HS-5 (cell line): ENCODE results near the gene ASMT.
"Not testable (repeated sequence)": the region's sequence is repeated elsewhere in the genome, so short reads cannot be mapped to it uniquely, and the experiment has no call there.

ENCODE experiments used
- DNase-seq: peaks from one replicate; pipeline ENCODE4 v3.0.0-alpha.2; 2012; ENCODE audit warnings: low read depth

The ASMT gene

DNA sequence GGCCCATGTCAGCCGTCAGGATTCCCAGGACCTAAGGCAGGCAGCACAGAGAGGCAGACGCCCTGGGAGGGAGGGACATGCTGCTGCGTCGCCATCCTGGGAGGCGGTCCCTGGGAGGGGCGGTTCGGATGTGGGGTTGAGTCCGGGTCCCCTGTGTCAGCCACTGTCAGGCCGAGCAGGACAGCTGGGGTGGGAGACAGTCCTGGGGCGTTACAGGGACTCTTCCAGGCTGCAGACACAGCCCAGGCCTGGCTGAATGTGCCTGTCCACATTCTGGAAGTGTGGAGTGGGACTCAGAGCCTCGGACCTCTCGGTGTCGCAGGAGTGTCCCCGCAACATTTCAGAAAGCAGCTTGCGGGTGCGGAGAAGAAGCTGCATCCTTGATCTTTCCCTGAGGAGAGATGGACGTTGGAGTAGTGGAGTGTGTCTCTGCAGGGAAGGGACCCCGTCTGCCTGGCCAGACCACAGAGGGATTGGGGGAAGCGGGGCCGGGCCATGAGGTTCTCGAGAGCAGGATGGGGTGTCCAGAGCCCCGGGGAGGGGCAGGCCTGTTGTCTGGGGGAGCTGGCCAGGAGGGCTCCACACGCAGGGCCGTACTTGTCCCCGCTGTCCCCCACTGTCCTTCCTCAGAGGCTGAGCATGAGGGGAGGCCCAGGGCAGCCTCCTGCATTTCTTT lies 17.4 kb upstream of the ASMT start:
- DNase-seq: no peak

DNA sequence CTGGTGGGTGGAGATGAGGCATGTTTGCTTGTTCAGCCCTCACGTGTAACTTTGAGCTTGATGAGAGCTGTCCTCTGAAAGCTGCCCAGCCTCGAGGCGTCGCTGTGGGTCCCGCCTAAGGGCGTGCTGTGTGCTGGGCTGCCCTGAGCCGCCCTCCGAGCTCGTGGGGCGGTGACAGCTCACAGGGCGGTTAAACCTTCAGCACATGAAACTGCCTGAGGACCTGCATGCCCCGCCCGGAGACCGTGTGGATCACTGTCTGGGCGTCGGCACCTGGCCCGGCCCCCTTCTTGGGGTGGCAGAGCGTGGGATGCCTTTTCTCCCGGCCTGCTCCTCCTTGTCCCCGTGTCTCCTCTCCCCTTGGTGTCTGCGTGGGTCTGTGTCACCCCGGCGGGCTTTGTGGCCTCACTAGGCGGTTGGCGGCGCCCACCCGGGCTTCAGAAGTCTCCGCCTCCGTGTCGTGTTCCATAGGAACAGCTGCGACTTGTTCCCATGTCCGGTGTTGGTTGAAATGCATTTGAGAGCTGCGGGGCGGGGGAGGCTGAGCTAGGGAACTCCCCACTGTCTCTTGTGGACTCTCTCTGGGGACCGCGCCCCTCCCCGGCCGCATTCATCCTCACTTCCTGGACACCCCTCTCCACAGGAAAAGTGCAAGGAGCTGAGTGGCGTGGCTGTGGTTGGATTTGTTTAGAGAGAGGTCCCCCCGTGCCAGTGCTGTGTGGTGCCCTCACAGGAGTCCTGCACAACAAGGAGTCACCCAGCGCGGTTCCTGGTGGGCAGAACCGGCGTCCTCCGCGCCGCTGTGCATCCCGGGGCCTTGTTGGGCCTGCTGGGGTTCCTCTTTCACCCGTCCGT lies 16.6 kb upstream of the ASMT start:
- no peak for DNase-seq

DNA sequence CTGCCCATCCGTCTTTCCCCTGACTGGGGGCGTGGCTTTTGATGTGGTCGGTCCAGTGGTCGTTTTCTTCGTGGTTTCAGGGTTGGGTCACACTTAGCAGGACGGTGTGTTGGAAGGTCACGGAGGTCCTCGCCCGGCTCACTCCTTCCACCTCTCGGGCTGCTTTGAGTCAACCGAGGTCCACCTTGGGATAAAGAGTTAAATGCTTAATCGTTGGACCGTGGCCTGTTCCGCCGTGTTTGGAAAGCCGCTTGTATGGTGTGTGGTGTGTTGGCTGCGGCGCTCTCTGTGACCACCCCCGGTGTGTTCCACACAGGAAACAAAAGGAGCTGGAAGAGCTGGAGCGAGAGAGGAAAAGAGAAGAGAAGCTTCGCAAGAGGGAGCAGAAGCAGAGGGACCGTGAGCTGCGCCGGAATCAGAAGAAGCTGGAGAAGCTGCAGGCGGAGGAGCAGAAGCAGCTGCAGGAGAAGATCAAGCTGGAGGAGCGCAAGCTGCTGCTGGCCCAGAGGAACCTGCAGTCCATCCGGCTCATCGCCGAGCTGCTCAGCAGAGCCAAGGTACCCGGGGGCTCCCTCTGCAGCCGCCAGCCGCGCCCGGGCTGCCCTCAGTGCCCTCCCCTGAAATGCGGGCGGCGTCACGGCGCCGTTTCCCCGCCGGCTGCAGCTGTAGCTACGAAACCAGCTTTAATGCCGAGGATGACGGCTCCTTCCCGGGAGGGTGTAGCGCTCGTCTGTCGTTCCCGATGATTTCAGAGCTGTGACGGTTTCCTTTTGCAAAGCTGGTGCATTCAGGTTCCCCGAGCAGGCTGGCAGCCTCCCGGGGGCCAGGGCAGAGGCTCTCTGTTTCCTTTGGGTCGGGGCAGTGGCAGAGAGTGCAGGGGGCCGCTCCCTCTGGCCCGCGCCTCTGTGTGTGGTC lies 15.7 kb upstream of the ASMT start:
- no peak for DNase-seq

DNA sequence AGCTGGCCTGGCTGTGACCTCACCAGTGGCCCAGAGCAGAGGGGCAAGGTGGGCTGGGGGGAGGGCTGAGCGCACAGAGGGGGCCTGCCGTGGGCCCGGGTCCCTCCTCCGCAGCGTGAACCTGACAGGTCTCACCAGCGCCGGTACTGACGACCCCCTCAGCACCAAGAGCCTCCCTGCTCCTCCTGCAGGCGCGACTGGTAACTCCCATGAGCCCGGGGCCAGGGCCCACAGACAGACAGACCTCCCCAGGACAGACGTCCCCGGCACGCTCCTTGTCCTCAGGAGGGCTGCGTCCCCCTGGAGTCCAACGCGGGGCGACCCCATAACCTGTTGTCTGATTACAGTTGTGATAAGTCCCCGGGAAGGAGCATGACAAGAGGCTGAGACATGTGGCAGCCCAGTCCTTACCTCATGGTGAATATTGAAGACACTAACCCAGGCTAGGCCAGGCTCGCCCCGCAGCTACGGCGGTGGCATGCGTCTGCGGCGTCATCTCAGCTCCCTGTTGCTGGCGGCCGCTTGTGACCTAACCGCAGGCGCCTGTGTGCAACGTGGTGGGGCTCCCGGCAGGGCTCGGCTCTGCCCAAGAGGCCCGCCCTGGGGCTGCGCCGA lies 15.0 kb upstream of the ASMT start:
- no peak for DNase-seq

DNA sequence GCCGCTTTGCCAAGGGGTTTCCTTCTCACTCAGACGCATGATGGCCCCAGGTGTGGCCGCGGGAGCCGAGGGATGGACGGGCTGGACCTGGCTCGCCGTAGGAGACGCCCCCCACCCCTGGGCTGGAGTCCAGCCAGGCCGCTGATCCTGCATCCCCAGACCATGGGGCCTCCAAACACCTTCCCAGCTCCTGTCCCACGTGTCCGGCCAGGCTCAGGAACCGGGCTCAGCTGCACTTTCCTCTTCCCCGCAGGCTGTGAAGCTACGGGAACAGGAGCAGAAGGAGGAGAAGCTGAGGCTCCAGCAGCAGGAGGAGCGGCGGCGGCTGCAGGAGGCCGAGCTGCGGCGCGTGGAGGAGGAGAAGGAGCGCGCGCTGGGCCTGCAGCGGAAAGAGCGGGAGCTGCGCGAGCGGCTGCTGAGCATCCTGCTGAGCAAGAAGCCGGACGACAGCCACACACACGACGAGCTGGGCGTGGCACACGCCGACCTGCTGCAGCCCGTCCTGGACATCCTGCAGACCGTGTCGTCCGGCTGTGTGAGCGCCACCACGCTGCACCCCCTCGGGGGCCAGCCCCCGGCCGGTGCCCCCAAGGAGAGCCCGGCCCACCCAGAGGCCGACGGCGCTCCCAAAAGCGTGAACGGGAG lies 14.3 kb upstream of the ASMT start:
- no peak for DNase-seq

DNA sequence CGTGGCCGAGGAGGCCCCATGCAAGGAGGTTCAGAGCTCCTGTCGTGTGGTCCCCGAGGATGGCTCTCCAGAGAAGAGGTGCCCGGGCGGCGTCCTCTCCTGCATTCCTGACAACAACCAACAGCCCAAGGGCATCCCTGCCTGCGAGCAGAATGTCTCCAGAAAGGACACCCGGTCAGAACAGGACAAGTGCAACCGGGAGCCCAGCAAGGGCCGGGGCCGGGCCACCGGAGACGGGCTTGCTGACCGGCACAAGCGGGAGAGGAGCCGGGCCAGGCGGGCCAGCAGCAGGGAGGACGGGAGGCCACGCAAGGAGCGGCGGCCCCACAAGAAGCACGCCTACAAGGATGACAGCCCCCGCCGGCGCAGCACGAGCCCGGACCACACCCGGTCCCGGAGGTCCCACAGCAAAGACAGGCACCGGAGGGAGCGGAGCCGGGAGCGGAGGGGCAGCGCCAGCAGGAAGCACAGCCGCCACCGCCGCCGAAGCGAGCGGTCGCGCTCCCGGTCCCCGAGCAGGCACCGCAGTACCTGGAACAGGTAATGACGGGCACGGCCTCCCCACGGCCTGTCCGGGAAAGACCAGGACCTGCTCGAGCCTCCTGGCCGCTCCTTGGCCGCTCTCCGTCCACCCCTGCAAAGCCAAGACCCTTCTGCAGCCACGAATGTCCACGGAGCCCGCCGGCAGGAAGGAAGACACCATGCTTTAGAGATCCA lies 13.7 kb upstream of the ASMT start:
- no peak for DNase-seq

DNA sequence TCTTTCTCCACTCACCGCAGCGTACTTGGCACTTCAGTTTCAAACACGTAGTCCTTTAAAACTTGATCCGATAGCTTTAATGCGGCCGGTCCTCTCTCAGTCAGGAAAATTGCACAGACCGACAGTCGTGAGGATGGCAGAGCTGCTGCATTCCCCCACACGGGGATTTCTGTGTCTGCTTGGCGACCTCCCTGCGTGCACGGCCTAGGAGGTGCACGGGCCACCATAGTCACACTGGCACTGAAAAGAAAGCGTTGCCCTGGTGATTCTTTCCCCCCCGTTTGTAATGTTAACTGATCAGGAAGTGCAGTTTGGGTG lies 13.1 kb upstream of the ASMT start:
- DNase-seq: no peak

DNA sequence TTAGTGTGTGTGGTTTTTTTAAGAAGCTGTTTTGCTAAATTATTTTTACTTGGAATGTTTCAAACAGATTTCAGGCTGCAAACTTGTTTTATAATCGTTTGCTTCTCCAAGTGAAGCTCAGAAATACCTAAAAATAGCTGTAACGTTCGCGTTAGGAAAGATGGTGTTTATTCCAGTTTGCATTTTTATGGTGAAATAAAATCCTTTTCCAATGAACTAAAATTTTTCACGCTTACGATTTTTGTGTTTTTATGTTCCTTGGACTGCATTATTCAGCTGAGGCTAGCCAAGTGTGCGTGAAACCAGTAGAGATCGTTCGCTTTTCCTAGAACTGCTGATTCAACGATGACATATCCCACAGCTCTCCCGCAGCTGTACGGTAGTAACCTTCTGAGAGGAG lies 12.6 kb upstream of the ASMT start:
- DNase-seq: no peak

DNA sequence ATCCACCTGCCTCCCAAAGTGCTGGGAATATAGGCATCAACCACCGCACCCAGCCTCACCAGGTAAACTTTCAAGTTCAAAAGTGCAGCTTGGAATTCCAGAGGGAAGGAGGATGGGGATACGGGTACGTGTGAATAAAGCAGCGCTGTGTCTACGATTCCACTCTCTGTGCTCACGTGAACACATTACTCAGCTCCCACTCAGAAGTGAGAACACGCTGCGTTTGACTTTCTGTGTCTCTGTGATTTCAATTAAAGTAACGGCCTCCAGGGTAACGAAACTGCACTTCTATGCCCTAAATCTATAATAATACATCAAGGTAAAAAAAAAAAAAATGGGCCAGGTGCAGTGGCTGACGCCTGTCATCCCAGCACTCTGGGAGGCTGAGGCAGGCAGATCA lies 8.4 kb upstream of the ASMT start:
- DNase-seq: no peak

DNA sequence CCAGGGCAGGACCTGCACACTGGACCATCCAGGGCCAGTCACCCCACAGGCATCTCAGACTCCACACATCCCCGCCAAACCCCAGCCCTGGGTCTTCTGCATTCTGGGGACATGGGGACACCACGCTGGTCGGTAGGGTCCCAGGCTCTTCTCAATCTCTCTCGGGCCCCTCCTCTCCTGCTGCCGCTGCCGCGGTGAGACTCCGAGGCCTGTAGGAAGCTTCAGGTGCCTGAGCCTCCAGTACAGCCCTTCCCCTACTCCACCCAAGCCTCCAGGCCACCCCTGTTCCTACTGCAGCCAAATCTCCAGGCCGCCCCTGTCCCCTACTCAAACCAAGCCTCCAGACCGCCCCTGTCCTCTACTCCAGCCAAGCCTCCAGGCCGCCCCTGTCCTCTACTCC lies 5.5 kb upstream of the ASMT start:
- DNase-seq: no peak

DNA sequence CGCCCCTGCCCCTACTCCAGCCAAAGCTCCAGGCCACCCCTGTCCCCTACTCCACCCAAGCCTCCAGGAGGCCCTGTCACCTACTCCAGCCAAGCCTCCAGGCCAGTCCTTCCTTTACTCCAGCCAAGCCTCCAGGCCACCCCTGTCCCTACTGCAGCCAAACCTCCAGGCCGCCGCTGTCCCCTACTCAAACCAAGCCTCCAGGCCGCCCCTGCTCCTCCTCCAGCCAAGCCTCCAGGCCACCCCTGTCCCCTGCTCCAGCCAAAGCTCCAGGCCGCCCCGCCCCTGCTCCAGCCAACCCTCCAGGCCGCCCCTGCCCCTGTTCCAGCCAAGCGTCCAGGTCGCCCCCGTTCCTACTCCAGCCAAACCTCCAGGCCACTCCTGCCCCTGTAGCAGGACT lies 5.1 kb upstream of the ASMT start:
- no peak for DNase-seq

DNA sequence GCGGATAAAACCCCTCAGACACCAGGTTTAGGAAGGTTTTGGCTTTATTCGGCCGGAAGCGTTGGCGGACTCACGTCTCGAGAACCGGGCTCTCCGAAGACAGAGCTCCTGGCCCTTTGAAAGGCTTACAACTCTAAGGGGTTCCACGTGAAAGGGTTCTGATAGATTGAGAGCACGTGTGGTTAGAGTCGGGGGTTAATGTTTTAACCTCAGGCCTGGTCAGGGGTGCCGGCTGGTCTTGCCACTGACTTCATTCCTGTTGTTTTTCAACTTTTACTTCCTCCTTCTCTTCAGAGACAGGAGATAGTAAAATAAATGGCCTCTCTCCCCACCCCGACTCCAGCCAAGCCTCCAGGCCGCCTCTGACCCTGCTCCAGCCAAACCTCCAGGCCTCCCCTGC lies 4.7 kb upstream of the ASMT start:
- no peak for DNase-seq

DNA sequence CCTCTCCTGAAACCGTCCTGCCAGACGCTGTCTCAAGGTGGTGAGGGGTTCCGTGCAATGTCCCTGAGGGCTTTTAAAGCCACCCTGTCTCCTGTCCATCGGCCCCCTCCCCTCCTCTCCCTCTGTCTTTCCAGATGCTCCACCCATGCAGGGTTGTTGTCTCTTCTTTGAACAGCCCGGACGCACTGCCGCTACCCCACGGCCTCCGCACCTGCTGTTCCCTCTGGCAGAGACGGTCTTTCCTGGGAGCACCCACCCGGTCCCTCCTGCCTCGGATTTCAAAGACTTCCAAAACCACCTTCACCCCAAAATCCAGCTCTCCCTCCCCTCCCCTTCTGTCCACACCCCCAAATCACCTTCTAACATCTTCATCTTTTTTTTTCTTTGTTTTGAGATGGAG lies 4.1 kb upstream of the ASMT start:
- no peak for DNase-seq

DNA sequence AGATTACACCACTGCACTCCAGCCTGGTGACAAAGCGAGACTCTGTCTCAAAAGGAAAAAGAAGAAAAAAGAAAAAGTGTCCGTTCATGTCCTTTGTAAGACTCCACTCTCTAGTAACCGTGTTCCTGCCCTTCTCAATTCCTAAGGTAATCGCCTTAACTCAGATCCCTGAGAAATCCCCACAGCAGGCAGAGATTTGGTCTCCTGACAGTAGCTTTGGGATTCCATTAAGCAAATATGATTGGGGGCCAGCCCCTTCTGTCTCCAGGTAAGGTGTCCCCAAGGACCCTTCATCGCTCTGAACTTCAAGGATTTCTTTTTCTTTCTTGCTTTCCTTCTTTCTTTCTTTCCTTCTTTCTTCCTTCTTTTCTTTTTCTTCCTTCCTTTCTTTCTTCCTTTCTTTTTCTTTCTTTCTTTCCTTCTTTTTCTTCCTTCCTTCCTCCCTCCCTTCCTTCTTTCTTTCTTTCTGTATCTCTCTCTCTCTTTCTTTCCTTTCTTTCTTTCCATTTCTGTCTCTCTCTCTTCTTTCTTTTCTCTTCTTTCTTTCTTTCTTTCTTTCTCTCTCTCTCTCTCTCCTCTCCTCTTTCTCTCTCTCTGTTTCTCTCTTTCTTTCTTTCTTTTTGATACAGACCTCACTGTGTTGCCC lies 2.1 kb upstream of the ASMT start:
- DNase-seq: no peak

DNA sequence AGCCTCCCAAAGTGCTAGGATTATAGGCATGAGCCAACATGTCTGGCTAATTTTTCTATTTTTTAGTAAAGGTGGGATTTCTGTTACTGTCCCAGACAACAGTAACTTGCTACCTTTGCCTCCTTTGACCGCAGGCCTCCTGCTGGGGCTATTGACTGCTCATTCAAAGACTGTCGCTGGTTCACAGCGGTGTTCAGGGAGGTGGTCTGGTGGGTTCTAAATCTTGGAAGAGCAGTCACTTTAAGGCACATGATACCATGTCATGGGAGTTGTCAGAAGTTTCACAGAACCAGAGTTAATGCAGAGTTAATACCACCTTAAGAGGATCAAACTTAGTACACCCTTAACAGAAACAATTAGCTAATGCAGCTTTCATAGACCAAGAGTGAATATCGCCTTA lies 3.8 kb downstream of the ASMT start:
- DNase-seq: no peak

DNA sequence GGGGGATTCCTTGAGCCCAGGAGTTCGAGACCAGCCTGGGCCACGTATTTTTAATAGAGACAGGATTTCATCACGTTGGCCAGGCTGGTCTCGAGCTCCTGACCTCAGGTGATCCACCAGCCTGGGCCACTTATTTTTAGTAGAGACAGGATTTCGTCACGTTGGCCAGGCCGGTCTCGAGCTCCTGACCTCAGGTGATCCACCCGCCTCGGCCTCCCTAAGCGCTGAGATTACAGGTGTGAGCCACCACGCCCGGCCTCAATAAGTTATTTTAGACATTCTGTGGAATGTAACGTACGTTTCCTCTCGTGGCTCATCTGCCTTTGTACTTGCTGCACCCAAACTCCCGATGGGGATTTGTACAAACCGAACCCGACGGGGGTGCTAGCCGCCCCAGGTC lies 8.8 kb downstream of the ASMT start:
- DNase-seq: no peak

DNA sequence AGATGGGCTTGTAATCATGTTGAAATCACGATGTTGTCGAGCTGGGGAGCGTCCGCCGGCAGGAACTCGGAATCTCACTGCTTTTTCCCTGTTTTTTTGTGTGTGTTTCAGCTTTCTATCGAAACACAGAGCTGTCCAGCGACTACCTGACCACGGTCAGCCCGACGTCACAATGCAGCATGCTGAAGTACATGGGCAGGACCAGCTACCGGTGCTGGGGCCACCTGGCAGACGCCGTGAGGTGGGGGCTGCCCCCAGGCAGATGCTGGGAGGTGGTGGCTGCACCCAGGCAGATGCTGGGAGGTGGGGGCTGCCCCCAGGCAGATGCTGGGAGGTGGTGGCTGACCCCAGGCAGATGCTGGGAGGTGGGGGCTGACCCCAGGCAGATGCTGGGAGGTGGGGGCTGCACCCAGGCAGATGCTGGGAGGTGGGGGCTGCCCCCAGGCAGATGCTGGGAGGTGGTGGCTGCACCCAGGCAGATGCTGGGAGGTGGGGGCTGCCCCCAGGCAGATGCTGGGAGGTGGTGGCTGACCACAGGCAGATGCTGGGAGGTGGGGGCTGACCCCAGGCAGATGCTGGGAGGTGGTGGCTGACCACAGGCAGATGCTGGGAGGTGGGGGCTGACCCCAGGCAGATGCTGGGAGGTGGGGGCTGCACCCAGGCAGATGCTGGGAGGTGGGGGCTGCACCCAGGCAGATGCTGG lies 9.4 kb downstream of the ASMT start:
- DNase-seq: not testable (repeated sequence)

DNA sequence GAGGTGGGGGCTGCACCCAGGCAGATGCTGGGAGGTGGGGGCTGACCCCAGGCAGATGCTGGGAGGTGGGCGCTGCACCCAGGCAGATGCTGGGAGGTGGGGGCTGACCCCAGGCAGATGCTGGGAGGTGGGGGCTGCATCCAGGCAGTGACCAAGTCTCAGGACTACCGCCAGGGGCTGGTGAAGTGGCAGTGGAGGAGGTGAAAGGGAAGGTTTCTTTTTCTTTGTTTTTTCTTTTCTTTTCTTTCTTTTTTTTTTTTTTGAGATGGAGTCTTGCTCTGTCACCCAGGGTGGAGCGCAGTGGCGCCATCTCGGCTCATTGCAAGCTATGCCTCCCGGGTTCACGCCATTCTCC lies 10.0 kb downstream of the ASMT start:
- not testable (repeated sequence) for DNase-seq

DNA sequence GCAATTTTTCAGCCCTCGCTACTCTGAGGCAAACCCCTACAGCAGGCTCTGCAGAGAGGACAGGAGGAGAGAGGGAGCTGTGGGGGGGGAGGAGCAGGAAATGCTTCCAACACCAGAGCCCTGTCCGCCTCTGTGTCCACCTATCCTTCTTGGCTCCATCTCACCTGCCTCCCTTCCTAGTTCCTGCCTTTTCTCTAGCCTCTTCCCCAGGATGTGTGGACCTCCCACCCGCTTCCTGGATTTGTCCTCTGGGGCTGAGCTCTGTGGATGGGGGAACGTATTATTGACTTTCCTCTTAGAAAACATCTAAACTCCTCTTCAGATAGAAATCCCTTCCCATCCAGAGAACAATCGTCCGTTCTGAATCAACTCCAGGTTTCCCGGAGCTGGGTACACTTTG lies 14.4 kb downstream of the ASMT start:
- no peak for DNase-seq

DNA sequence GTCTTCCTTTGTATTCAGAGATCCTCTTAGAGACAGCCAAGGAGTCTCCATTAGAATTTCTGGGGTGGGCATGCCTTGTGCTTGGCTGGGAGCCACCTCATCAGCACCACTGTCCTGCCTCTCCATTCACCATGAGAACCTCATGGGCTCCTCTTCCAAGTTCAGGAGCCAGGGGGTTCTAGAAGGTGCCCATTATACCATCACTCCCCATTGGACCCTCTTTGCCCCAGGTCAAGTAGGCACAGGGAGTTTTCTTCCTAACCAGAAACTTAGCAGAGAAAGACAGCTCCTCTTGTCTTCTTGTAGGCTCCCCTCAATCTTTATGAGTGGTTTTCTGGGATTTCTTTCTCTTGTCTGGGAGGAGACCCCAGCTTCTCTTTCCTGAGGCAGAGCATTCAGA lies 31.1 kb downstream of the ASMT start:
- no peak for DNase-seq
